ENCODE data around the gene GRK7.

DNA sequence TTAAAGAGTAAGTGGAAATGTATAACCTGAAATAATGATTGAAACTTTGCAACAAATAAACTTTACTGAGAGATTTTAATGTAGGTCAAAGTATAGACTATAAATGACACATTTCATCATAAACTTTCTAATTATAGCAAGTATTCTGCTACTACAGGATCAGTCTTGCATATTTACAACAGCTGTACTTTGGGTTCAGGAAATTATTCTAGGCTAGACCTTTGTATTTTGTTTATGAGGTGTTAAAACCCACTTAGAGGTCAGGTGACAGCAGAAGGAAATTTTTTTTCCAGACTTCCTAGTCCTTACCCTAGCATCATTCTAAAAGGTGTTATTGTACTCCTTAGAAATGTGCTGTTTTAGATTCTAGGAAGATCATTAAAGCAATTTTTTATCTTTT is 22.9 kb upstream of the GRK7 start:
- TF ChIP-seq POLR2A (IDR thresholded peaks at IDR 0.05; ENCODE audit: borderline replicate concordance, extremely low read depth, insufficient read depth, insufficient read length) (no peak), EZH2 (IDR thresholded peaks at IDR 0.05) (no peak), EZH2phosphoT487 (IDR thresholded peaks at IDR 0.05; ENCODE audit: borderline replicate concordance) (no peak), POLR2AphosphoS5 (IDR thresholded peaks at IDR 0.05; ENCODE audit: low read depth, low read length) (no peak), ZNF274 (IDR thresholded peaks at IDR 0.05; ENCODE audit: low read depth, low read length) (no peak), EGR1 (IDR thresholded peaks at IDR 0.05; ENCODE audit: low read depth) (no peak), SIN3A (IDR thresholded peaks at IDR 0.05; ENCODE audit: low read depth) (no peak), ELF1 (IDR thresholded peaks at IDR 0.05; ENCODE audit: borderline replicate concordance, low read depth) (no peak), FOSL1 (IDR thresholded peaks at IDR 0.05; ENCODE audit: low read depth) (no peak)
- TF ChIP-seq, protein P1, sequence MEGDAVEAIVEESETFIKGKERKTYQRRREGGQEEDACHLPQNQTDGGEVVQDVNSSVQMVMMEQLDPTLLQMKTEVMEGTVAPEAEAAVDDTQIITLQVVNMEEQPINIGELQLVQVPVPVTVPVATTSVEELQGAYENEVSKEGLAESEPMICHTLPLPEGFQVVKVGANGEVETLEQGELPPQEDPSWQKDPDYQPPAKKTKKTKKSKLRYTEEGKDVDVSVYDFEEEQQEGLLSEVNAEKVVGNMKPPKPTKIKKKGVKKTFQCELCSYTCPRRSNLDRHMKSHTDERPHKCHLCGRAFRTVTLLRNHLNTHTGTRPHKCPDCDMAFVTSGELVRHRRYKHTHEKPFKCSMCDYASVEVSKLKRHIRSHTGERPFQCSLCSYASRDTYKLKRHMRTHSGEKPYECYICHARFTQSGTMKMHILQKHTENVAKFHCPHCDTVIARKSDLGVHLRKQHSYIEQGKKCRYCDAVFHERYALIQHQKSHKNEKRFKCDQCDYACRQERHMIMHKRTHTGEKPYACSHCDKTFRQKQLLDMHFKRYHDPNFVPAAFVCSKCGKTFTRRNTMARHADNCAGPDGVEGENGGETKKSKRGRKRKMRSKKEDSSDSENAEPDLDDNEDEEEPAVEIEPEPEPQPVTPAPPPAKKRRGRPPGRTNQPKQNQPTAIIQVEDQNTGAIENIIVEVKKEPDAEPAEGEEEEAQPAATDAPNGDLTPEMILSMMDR (IDR thresholded peaks at IDR 0.05 in 2 of 3, conservative IDR thresholded peaks at IDR 0.05 in 1 of 3; ENCODE audit: borderline replicate concordance in 1 of 3, insufficient read depth in 1 of 3, low read depth in 2 of 3, low read length in 2 of 3) = no peak
